SK-N-SH (cell line): ENCODE results near the gene APBA3. TPM values are rescaled to one million over a fixed set of nuclear protein-coding genes. Genes with fewer than 3 reads are reported as not detected.

Source experiments
- CTCF ChIA-PET: fragments of 300-600, 350-600 bp; formaldehyde crosslinking; extraction: SDS; loops from one replicate; lab custom pipeline; 2021; lab: Yijun Ruan, JAX
- POLR2A ChIA-PET: fragments of 350-600 bp; sonication (Branson Sonifier 250); formaldehyde crosslinking; extraction: SDS; loops from one replicate; lab custom pipeline; 2020; ENCODE audit warnings: antibody characterized with exemption, inconsistent platforms; lab: Yijun Ruan, JAX
- DNase-seq: peaks from one replicate; pipeline ENCODE4 v3.0.0; 2012
- H2AFZ ChIP-seq: fragments of 200-600 bp; sonication (generic); 2 replicates; pipeline ENCODE4 v1.8.1; 2016; ENCODE audit warnings: antibody characterized with exemption, mild to moderate bottlenecking, low read depth
- H3F3A ChIP-seq: fragments of 200-600 bp; sonication (generic); replicated peaks from 2 replicates; pipeline ENCODE3; 2016; ENCODE audit warnings: antibody characterized with exemption, mild to moderate bottlenecking; ENCODE audit not compliant: insufficient read depth
- H3K27ac ChIP-seq, 2 experiments: fragments of 200-500 bp in 1 of 2; fragments of 200-600 bp in 1 of 2; sonication (Bioruptor generic) in 1 of 2; sonication (generic), shearing (Covaris generic) in 1 of 2; 2 replicates each; pipeline versions ENCODE4 v1.5.1 to v1.6.1; 2014 to 2016; ENCODE audit warnings: low read depth in 2 of 2, inconsistent platforms in 1 of 2, low read length in 1 of 2, mild to moderate bottlenecking in 1 of 2, mixed read lengths in 1 of 2
- H3K27me3 ChIP-seq: fragments of 200-600 bp; sonication (generic), shearing (Covaris generic); 2 replicates; pipeline ENCODE4 v1.6.1; 2016; ENCODE audit warnings: mixed run types; ENCODE audit not compliant: insufficient read depth
- H3K36me3 ChIP-seq, 2 experiments: fragments of 200-500 bp in 1 of 2; fragments of 200-600 bp in 1 of 2; sonication (Bioruptor generic) in 1 of 2; sonication (generic) in 1 of 2; replicated peaks in 1 of 2; 2 replicates each; pipeline versions ENCODE3 to v1.5.1; 2014 to 2016; ENCODE audit warnings: low read length in 1 of 2, mild to moderate bottlenecking in 1 of 2; ENCODE audit not compliant: insufficient read depth in 2 of 2, control insufficient read depth in 1 of 2
- H3K4me1 ChIP-seq, 2 experiments: fragments of 200-500 bp in 1 of 2; fragments of 200-600 bp in 1 of 2; sonication (Bioruptor generic) in 1 of 2; sonication (generic), shearing (Covaris generic) in 1 of 2; 2 replicates each; pipeline versions ENCODE4 v1.5.1 to v1.6.1; 2014 to 2016; ENCODE audit warnings: low read depth in 1 of 2, low read length in 1 of 2, mixed run types in 1 of 2; ENCODE audit not compliant: insufficient read depth in 2 of 2, control insufficient read depth in 1 of 2
- H3K4me2 ChIP-seq: fragments of 200-600 bp; sonication (generic), shearing (Covaris generic); 2 replicates; pipeline ENCODE4 v1.6.1; 2017; ENCODE audit warnings: mixed run types
- H3K4me3 ChIP-seq, 2 experiments: fragments of 200-500 bp in 1 of 2; fragments of 200-600 bp in 1 of 2; sonication (Bioruptor generic) in 1 of 2; sonication (generic), shearing (Covaris generic) in 1 of 2; 2 replicates each; pipeline versions ENCODE4 v1.5.1 to v1.8.1; 2014 to 2016; ENCODE audit warnings: low read depth in 2 of 2, inconsistent platforms in 1 of 2, low read length in 1 of 2, mild to moderate bottlenecking in 1 of 2, mixed read lengths in 1 of 2, moderate library complexity in 1 of 2
- H3K79me2 ChIP-seq: fragments of 200-600 bp; sonication (generic); 2 replicates; pipeline ENCODE4 v1.8.1; 2017; ENCODE audit warnings: mild to moderate bottlenecking; ENCODE audit not compliant: insufficient read depth
- H3K9ac ChIP-seq: fragments of 200-600 bp; sonication (generic); 2 replicates; pipeline ENCODE4 v1.6.1; 2017; ENCODE audit warnings: mixed run types
- H3K9me2 ChIP-seq: fragments of 200-600 bp; sonication (generic); 2 replicates; pipeline ENCODE4 v1.6.1; 2017; ENCODE audit warnings: mixed run types
- H3K9me3 ChIP-seq: fragments of 200-600 bp; sonication (generic); 2 replicates; pipeline ENCODE4 v1.6.1; 2017; ENCODE audit warnings: mixed run types, mild to moderate bottlenecking, moderate library complexity
- H4K20me1 ChIP-seq: fragments of 200-600 bp; sonication (generic); 2 replicates; pipeline ENCODE4 v1.6.1; 2017; ENCODE audit warnings: mild to moderate bottlenecking, mixed run types; ENCODE audit not compliant: insufficient read depth
- ELF1 ChIP-seq: IDR thresholded peaks from 2 replicates; pipeline ENCODE4 v1.4.0; 2012
- EP300 ChIP-seq, 2 experiments: IDR thresholded peaks; 2 replicates each; pipeline versions ENCODE4 v1.4.0 to v1.6.1; 2012; ENCODE audit warnings: borderline replicate concordance in 1 of 2, low read depth in 1 of 2, low read length in 1 of 2
- EZH2phosphoT487 ChIP-seq: fragments of 200-600 bp; sonication (generic); IDR thresholded peaks from 2 replicates; pipeline ENCODE4 v1.6.1; 2017; ENCODE audit warnings: low read depth, mixed run types, mild to moderate bottlenecking, antibody characterized with exemption, moderate library complexity, borderline replicate concordance
- FOSL2 ChIP-seq: IDR thresholded peaks from 2 replicates; pipeline ENCODE4 v1.4.0; 2012; ENCODE audit warnings: low read depth, mild to moderate bottlenecking, moderate library complexity, borderline replicate concordance
- FOXJ3 ChIP-seq: sonication (generic); formaldehyde crosslinking; IDR thresholded peaks from 2 replicates; pipeline ENCODE4 v1.5.1; 2020; ENCODE audit warnings: mild to moderate bottlenecking, missing genetic modification reagents
- FOXM1 ChIP-seq: IDR thresholded peaks from 2 replicates; pipeline ENCODE4 v1.4.0; 2012; ENCODE audit warnings: low read depth, mild to moderate bottlenecking
- JUND ChIP-seq: IDR thresholded peaks from 2 replicates; pipeline ENCODE4 v1.4.0; 2012
- RCOR1 ChIP-seq: fragments of 150-350 bp; IDR thresholded peaks from 2 replicates; pipeline ENCODE4 v1.6.1; 2017; ENCODE audit warnings: antibody characterized with exemption, low read length
- REST ChIP-seq: IDR thresholded peaks from 2 replicates; pipeline ENCODE4 v1.6.1; 2012; ENCODE audit warnings: mild to moderate bottlenecking, low read depth, low read length, moderate library complexity
- RXRA ChIP-seq: IDR thresholded peaks from 2 replicates; pipeline ENCODE4 v1.4.0; 2012; ENCODE audit warnings: low read depth, mild to moderate bottlenecking, borderline replicate concordance
- SMC3 ChIP-seq: IDR thresholded peaks from 2 replicates; pipeline ENCODE4 v1.6.1; 2012; ENCODE audit warnings: low read depth, low read length, improper control_type of control experiment
- TCF12 ChIP-seq: IDR thresholded peaks from 2 replicates; pipeline ENCODE4 v1.4.0; 2012
- TEAD4 ChIP-seq: IDR thresholded peaks from 2 replicates; pipeline ENCODE4 v1.4.0; 2012; ENCODE audit warnings: mild to moderate bottlenecking, borderline replicate concordance; ENCODE audit not compliant: insufficient read depth
- ZBTB33 ChIP-seq: IDR thresholded peaks from 2 replicates; pipeline ENCODE4 v1.4.0; 2012; ENCODE audit warnings: low read depth, borderline replicate concordance
- WGBS: methylation state at CpG from one replicate; pipeline ENCODE4 v1.1.6; 2017; ENCODE audit warnings: low lambda C conversion rate; 5-methylcytosine and 5-hydroxymethylcytosine counted together
- polyA plus RNA-seq, 3 experiments: library from polyadenylated mRNA; depleted of rRNA; stranded (reverse); fragments of >200 nt; gene quantifications; 2 replicates each; pipeline ENCODE4 v1.2.3, GENCODE V29; 2012

The APBA3 gene
- polyA plus RNA-seq, 1 of the 3 experiments (the other 2 are of a cell fraction): 10.6 TPM

GRCh38 chr19:3771000-3771905, 9.8 kb upstream of the APBA3 start:
- WGBS: 73% methylated on average over 8 of the region's 35 CpGs
- Histone ChIP-seq H3K27me3 (no peaks in the 10 kb centered on the region), H2AFZ (no peak overlapping the region), H3K9me2 (no peaks in the 10 kb centered on the region), H4K20me1 (no peaks in the 10 kb centered on the region), H3K27ac (no peak overlapping the region), H3K4me3 (no peak overlapping the region), H3K4me2 (no peak overlapping the region), H3K79me2 (no peaks in the 10 kb centered on the region), H3K4me1 (no peaks in the 10 kb centered on the region), H3K36me3 (peaks cover 0 to 14% of the 10 kb centered on the region in 2 experiments), H3K9me3 (no peaks in the 10 kb centered on the region), H3K9ac (no peak overlapping the region), H3F3A (no peaks in the 10 kb centered on the region)
- no peak for TF ChIP-seq RXRA
- no peak for TF ChIP-seq REST
- TF ChIP-seq EZH2phosphoT487: no peak
- TF ChIP-seq JUND: no peak
- no peak for TF ChIP-seq TEAD4
- TF ChIP-seq SMC3: no peak
- ChIA-PET POLR2A (interaction anchor here (0.8 kb wide), 1 partner anchor 200 kb away, joined by 3 read pairs; the partner anchor contains the start of gene DAPK3), CTCF (interaction anchor here (1.2 to 1.5 kb wide), 3 partner anchors 9 to 50 kb away, joined by 4 to 5 read pairs (median 4); partner anchors contain the start of gene MRPL54)
- DNase-seq: peak; percentile 33

GRCh38 chr19:3770136-3770999, 8.9 kb upstream of the APBA3 start:
- no peaks in the 10 kb centered on the region for H3K27me3 ChIP-seq
- H3K79me2 ChIP-seq: 0 out of 2 replicates have a peak, but pooled peaks cover under 1% of the 10 kb centered on the region
- 84% methylated on average over 23 of the region's 53 CpGs for WGBS
- no peak overlapping the region for H3K9ac ChIP-seq
- H2AFZ ChIP-seq: no peak overlapping the region
- ChIA-PET POLR2A (interaction anchor here (0.8 kb wide), 1 partner anchor 201 kb away, joined by 3 read pairs; the partner anchor contains the start of gene DAPK3), CTCF (interaction anchor here (0.9 to 1.2 kb wide), 2 partner anchors 8 to 51 kb away, joined by 3 to 4 read pairs; no protein-coding TSS in a partner anchor)
- H3K36me3 ChIP-seq: peaks cover 0 to 14% of the 10 kb centered on the region in 2 experiments
- H3F3A ChIP-seq: no peaks in the 10 kb centered on the region
- DNase-seq: peak; percentile 45
- no peak overlapping the region for H3K27ac ChIP-seq
- H3K9me3 ChIP-seq: no peaks in the 10 kb centered on the region
- H3K4me1 ChIP-seq: no peaks in the 10 kb centered on the region
- H3K4me3 ChIP-seq: no peak overlapping the region
- H3K4me2 ChIP-seq: no peak overlapping the region
- no peaks in the 10 kb centered on the region for H3K9me2 ChIP-seq
- no peaks in the 10 kb centered on the region for H4K20me1 ChIP-seq
- TF ChIP-seq RCOR1: no peak
- no peak for TF ChIP-seq TCF12
- no peak for TF ChIP-seq TEAD4
- TF ChIP-seq FOXM1: no peak
- no peak for TF ChIP-seq ELF1
- TF ChIP-seq EP300 (IDR thresholded peaks at IDR 0.05; ENCODE audit: borderline replicate concordance in 1 of 2, low read depth in 1 of 2, low read length in 1 of 2): no peak
- TF ChIP-seq FOXJ3 (CRISPR knock-in tag): no peak
- no peak for TF ChIP-seq ZBTB33
- TF ChIP-seq FOSL2: no peak
- TF ChIP-seq REST: no peak
